AG04450 (cell line): Measurements from ENCODE around the gene PKD1. TPM values are rescaled to one million over a fixed set of nuclear protein-coding genes. Genes with fewer than 3 reads are reported as not detected.

Experiments
- CTCF ChIA-PET: fragments of 300-600, 350-600 bp; formaldehyde crosslinking; extraction: SDS; loops from one replicate; lab custom pipeline; 2022; ENCODE audit warnings: antibody characterized with exemption, inconsistent platforms; lab: Charles Lee
- POLR2A ChIA-PET: fragments of 350-600 bp; formaldehyde crosslinking; extraction: SDS; loops from one replicate; lab custom pipeline; 2021; ENCODE audit warnings: antibody characterized with exemption, inconsistent platforms; lab: Yijun Ruan, JAX
- DNase-seq: peaks from one replicate; pipeline ENCODE4 v3.0.0-alpha.2; 2011; ENCODE audit warnings: low read depth, low spot score
- H3K27ac ChIP-seq: one replicate; pipeline ENCODE4 v1.5.1; 2012; ENCODE audit warnings: low read depth, low read length, control low read depth
- H3K27me3 ChIP-seq: one replicate; pipeline ENCODE4 v1.6.0; 2012; ENCODE audit warnings: low read length; ENCODE audit not compliant: control insufficient read depth, insufficient read depth
- H3K4me3 ChIP-seq: 2 replicates; pipeline ENCODE4 v1.5.1; 2011; ENCODE audit warnings: mild to moderate bottlenecking, low read depth, low read length, control low read depth
- H3K9me3 ChIP-seq: 2 replicates; pipeline ENCODE4 v1.5.1; 2012; ENCODE audit warnings: low read length; ENCODE audit not compliant: control insufficient read depth, insufficient read depth
- CTCF ChIP-seq: IDR thresholded peaks from 2 replicates; pipeline ENCODE4 v1.5.1; 2011; ENCODE audit warnings: low read depth, low read length, control low read depth, inconsistent platforms
- polyA plus RNA-seq: library from polyadenylated mRNA; depleted of rRNA; stranded (reverse); fragments of >200 nt; gene quantifications from 2 replicates; pipeline ENCODE4 v1.2.3, GENCODE V29; 2011

The PKD1 gene
- polyA plus RNA-seq, 1 experiment, result 16.1 TPM

- POLR2A ChIA-PET, result no interaction called here
- DNase-seq, result no peak
- CTCF ChIA-PET, result no interaction called here
- peaks cover 4% of the 10 kb centered on the region; the same call in 1 of the 2 replicates for H3K9me3 ChIP-seq
- no peaks in the 10 kb centered on the region for H3K27me3 ChIP-seq
- peak overlapping the region; percentile 11 for H3K27ac ChIP-seq
- TF ChIP-seq CTCF, result no peak
- H3K4me3 ChIP-seq, result no peak overlapping the region
Measured at GRCh38 chr16:2096853-2097595, 38.7 kb downstream of the PKD1 start.

- Histone ChIP-seq H3K9me3 (peaks cover 11% of the 10 kb centered on the region; the same call in 1 of the 2 replicates), H3K27me3 (no peaks in the 10 kb centered on the region), H3K4me3 (no peak overlapping the region), H3K27ac (no peak overlapping the region)
- DNase-seq, result no peak
- ChIA-PET POLR2A (no interaction called here), CTCF (no interaction called here)
- TF ChIP-seq CTCF, result no peak
Measured at GRCh38 chr16:2095918-2096582, 39.6 kb downstream of the PKD1 start.

- peaks cover 11% of the 10 kb centered on the region; the same call in 1 of the 2 replicates for H3K9me3 ChIP-seq
- POLR2A ChIA-PET, result no interaction called here
- no peaks in the 10 kb centered on the region for H3K27me3 ChIP-seq
- TF ChIP-seq CTCF, result no peak
- CTCF ChIA-PET, result no interaction called here
- H3K4me3 ChIP-seq, result no peak overlapping the region
- no peak overlapping the region for H3K27ac ChIP-seq
- no peak for DNase-seq
Measured at GRCh38 chr16:2095315-2095853, 40.3 kb downstream of the PKD1 start.

GRCh38 chr16:2093793-2094192 is 41.9 kb downstream of the PKD1 start:
- Histone ChIP-seq H3K27ac (no peak overlapping the region), H3K4me3 (no peak overlapping the region), H3K9me3 (peaks cover 11% of the 10 kb centered on the region; the same call in 1 of the 2 replicates), H3K27me3 (no peaks in the 10 kb centered on the region)
- DNase-seq, result no peak
- POLR2A ChIA-PET, result no interaction called here
- CTCF ChIA-PET, result no interaction called here
- no peak for TF ChIP-seq CTCF

- Histone ChIP-seq H3K27me3 (no peaks in the 10 kb centered on the region), H3K9me3 (peaks cover 11% of the 10 kb centered on the region; the same call in 1 of the 2 replicates), H3K27ac (no peak overlapping the region), H3K4me3 (no peak overlapping the region)
- DNase-seq, result no peak
- ChIA-PET CTCF (no interaction called here), POLR2A (no interaction called here)
- TF ChIP-seq CTCF, result no peak
Measured at GRCh38 chr16:2092866-2093265, 42.8 kb downstream of the PKD1 start.
